OCI-LY1 (cell line): ENCODE results near the gene SP3.

Experiments
- H2AFZ ChIP-seq: fragments of 200-600 bp; sonication (generic), shearing (Covaris generic); 2 replicates; pipeline ENCODE4 v1.6.0; 2014; ENCODE audit warnings: antibody characterized with exemption, mild to moderate bottlenecking, low read length
- H3F3A ChIP-seq: fragments of 200-600 bp; sonication (generic), shearing (Covaris generic); 2 replicates; pipeline ENCODE4 v1.6.0; 2014; ENCODE audit warnings: mild to moderate bottlenecking, antibody characterized with exemption, low read length, moderate library complexity; ENCODE audit not compliant: insufficient read depth
- H3K27ac ChIP-seq: fragments of 200-600 bp; sonication (generic); 2 replicates; pipeline ENCODE4 v1.5.1; 2014; ENCODE audit warnings: low read length, mixed run types, mild to moderate bottlenecking, low read depth; ENCODE audit not compliant: poor library complexity, severe bottlenecking
- H3K27me3 ChIP-seq: fragments of 200-600 bp; sonication (generic); 2 replicates; pipeline ENCODE4 v1.6.0; 2014; ENCODE audit warnings: antibody characterized with exemption, mild to moderate bottlenecking, low read length, moderate library complexity; ENCODE audit not compliant: insufficient read depth
- H3K36me3 ChIP-seq: fragments of 200-600 bp; sonication (generic); 2 replicates; pipeline ENCODE4 v1.6.1; 2014; ENCODE audit warnings: mild to moderate bottlenecking, antibody characterized with exemption, low read length, moderate library complexity, mixed read lengths; ENCODE audit not compliant: insufficient read depth
- H3K4me1 ChIP-seq: fragments of 200-600 bp; sonication (generic); 2 replicates; pipeline ENCODE4 v1.5.1; 2014; ENCODE audit warnings: mild to moderate bottlenecking, low read length, moderate library complexity; ENCODE audit not compliant: insufficient read depth, severe bottlenecking
- H3K4me2 ChIP-seq: fragments of 200-600 bp; sonication (generic), shearing (Covaris generic); 2 replicates; pipeline ENCODE4 v1.6.1; 2014; ENCODE audit warnings: low read length
- H3K4me3 ChIP-seq: fragments of 200-600 bp; sonication (generic); 2 replicates; pipeline ENCODE4 v1.5.1; 2014; ENCODE audit warnings: low read length, low read depth, mild to moderate bottlenecking, mixed read lengths; ENCODE audit not compliant: poor library complexity, severe bottlenecking
- H3K79me2 ChIP-seq: fragments of 200-600 bp; shearing (Covaris generic); 2 replicates; pipeline ENCODE4 v1.6.1; 2016; ENCODE audit warnings: mixed run types, low read length, mixed read lengths; ENCODE audit not compliant: insufficient read depth
- H3K9ac ChIP-seq: fragments of 200-600 bp; sonication (generic), shearing (Covaris generic); 2 replicates; pipeline ENCODE4 v1.6.1; 2014; ENCODE audit warnings: mild to moderate bottlenecking, low read length, mixed read lengths
- H3K9me2 ChIP-seq: fragments of 200-600 bp; sonication (generic), shearing (Covaris generic); 2 replicates; pipeline ENCODE4 v1.6.1; 2014; ENCODE audit warnings: low read depth, mild to moderate bottlenecking, low read length, mixed read lengths
- H3K9me3 ChIP-seq: fragments of 200-600 bp; shearing (Covaris generic); 2 replicates; pipeline ENCODE4 v1.6.1; 2014; ENCODE audit warnings: low read length, mixed read lengths
- H4K20me1 ChIP-seq: fragments of 200-600 bp; sonication (generic), shearing (Covaris generic); 2 replicates; pipeline ENCODE4 v1.6.0; 2016; ENCODE audit warnings: mild to moderate bottlenecking, low read length; ENCODE audit not compliant: insufficient read depth
- EZH2 ChIP-seq: fragments of 200-600 bp; sonication (generic), shearing (Covaris generic); IDR thresholded peaks from 2 replicates; pipeline ENCODE4 v1.8.0; 2017; ENCODE audit warnings: borderline replicate concordance, mixed run types, mild to moderate bottlenecking, antibody characterized with exemption, low read length, moderate library complexity, mixed read lengths
- TF ChIP-seq, protein P1 (sequence below): fragments of 200-600 bp; sonication (generic), shearing (Covaris generic); IDR thresholded peaks from 2 replicates; pipeline ENCODE4 v1.5.1; 2017; ENCODE audit warnings: mild to moderate bottlenecking, antibody characterized with exemption, low read length, moderate library complexity, mixed read lengths

SP3 gene

DNA sequence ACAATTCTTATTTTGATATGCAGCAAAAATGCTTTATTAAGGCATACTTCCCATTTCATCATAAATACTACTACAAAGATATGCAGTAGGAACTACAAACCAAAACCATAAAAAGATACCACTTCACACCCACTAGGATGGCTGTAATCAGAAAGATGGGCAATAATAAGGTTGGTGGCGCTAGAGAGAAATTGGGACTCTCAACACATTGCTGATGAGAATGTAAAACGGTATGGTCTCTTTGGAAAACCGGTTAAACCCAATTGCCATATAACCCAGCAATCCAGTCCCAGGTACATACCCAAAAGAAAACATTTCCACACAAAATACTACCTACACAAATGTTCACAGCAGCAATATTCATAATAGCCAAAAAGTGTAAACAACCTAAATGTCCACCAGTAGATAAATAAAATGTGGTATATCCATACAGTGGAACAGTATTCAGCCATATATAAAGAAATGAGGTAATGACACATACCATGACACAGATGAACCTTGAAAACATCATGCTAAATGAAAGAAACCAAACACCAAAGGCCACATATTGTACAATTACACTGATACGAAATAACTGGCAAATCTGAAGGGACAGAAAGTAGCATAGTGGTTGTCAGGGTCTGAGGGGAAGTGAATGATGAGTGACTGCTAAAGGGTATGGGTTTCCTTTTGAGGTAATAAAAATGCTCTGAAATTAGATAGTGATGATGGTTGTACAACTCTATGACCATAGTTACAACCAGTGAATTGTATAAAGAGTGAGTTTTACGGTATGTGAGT is 12.7 kb downstream of the SP3 start:
- no peaks in the 10 kb centered on the region for H3K27me3 ChIP-seq
- H3K4me3 ChIP-seq, result no peak overlapping the region
- no peak overlapping the region for H3K27ac ChIP-seq
- no peaks in the 10 kb centered on the region for H3K9me3 ChIP-seq
- H3F3A ChIP-seq, result no peaks in the 10 kb centered on the region
- no peak overlapping the region for H3K4me2 ChIP-seq
- peaks cover 97% of the 10 kb centered on the region for H3K36me3 ChIP-seq
- TF ChIP-seq, protein P1, sequence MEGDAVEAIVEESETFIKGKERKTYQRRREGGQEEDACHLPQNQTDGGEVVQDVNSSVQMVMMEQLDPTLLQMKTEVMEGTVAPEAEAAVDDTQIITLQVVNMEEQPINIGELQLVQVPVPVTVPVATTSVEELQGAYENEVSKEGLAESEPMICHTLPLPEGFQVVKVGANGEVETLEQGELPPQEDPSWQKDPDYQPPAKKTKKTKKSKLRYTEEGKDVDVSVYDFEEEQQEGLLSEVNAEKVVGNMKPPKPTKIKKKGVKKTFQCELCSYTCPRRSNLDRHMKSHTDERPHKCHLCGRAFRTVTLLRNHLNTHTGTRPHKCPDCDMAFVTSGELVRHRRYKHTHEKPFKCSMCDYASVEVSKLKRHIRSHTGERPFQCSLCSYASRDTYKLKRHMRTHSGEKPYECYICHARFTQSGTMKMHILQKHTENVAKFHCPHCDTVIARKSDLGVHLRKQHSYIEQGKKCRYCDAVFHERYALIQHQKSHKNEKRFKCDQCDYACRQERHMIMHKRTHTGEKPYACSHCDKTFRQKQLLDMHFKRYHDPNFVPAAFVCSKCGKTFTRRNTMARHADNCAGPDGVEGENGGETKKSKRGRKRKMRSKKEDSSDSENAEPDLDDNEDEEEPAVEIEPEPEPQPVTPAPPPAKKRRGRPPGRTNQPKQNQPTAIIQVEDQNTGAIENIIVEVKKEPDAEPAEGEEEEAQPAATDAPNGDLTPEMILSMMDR, result peak; percentile 30; the same call in 1 of the 2 replicates
- no peak for TF ChIP-seq EZH2
- H2AFZ ChIP-seq, result no peak overlapping the region
- H3K4me1 ChIP-seq, result peaks cover 18% of the 10 kb centered on the region
- no peaks in the 10 kb centered on the region for H3K9me2 ChIP-seq
- peaks cover 100% of the 10 kb centered on the region for H3K79me2 ChIP-seq
- peaks cover 2% of the 10 kb centered on the region; the same call in 1 of the 2 replicates for H4K20me1 ChIP-seq
- H3K9ac ChIP-seq, result no peak overlapping the region

- H3K9me2 ChIP-seq, result no peaks in the 10 kb centered on the region
- H3K79me2 ChIP-seq, result peaks cover 100% of the 10 kb centered on the region
- no peaks in the 10 kb centered on the region for H3F3A ChIP-seq
- H3K4me3 ChIP-seq, result no peak overlapping the region
- peaks cover 13% of the 10 kb centered on the region for H3K4me1 ChIP-seq
- no peak overlapping the region for H2AFZ ChIP-seq
- H3K27me3 ChIP-seq, result no peaks in the 10 kb centered on the region
- no peaks in the 10 kb centered on the region for H3K9me3 ChIP-seq
- no peak for TF ChIP-seq EZH2
- TF ChIP-seq, protein P1, result no peak
- H4K20me1 ChIP-seq, result no peaks in the 10 kb centered on the region
- H3K4me2 ChIP-seq, result no peak overlapping the region
- H3K27ac ChIP-seq, result no peak overlapping the region
- H3K36me3 ChIP-seq, result peaks cover 64% of the 10 kb centered on the region
- no peak overlapping the region for H3K9ac ChIP-seq
Measured at GRCh38 chr2:173948842-173949241, 16.3 kb downstream of the SP3 start.

- Histone ChIP-seq H3K9me2 (no peaks in the 10 kb centered on the region), H3K27me3 (no peaks in the 10 kb centered on the region), H3K4me3 (no peak overlapping the region), H2AFZ (no peak overlapping the region), H3K9me3 (no peaks in the 10 kb centered on the region), H4K20me1 (no peaks in the 10 kb centered on the region; the same call in 1 of the 2 replicates), H3K4me1 (peaks cover 15% of the 10 kb centered on the region), H3K9ac (no peak overlapping the region), H3K4me2 (no peak overlapping the region), H3F3A (no peaks in the 10 kb centered on the region), H3K27ac (no peak overlapping the region), H3K79me2 (peaks cover 100% of the 10 kb centered on the region), H3K36me3 (peaks cover 58% of the 10 kb centered on the region)
- TF ChIP-seq, protein P1, result no peak
- TF ChIP-seq EZH2, result no peak
Measured at GRCh38 chr2:173948198-173948597, 17.0 kb downstream of the SP3 start.
